HEK293 (cell line): Measurements from ENCODE around the gene ECE1.

ENCODE experiments used
- CTCF ChIA-PET: fragments of 350-600 bp; formaldehyde crosslinking; extraction: SDS; loops from one replicate; lab custom pipeline; 2021; ENCODE audit warnings: antibody characterized with exemption; lab: Yijun Ruan, JAX
- POLR2A ChIA-PET: fragments of 300-600 bp; formaldehyde crosslinking; extraction: SDS; loops from one replicate; lab custom pipeline; 2020; ENCODE audit warnings: antibody characterized with exemption, inconsistent platforms; lab: Yijun Ruan, JAX
- H3K27ac ChIP-seq: fragments of 200-500 bp; sonication (Bioruptor generic); 2 replicates; pipeline ENCODE4 v1.5.1; 2014; ENCODE audit warnings: low read depth, low read length, control low read depth, inconsistent platforms; ENCODE audit errors: extremely low read depth
- H3K36me3 ChIP-seq, 2 experiments: fragments of 200-500 bp in 1 of 2; sonication (Bioruptor generic) in 1 of 2; 1 replicate in 1 of 2; 2 replicates in 1 of 2; pipeline ENCODE4 v1.5.1; 2014 to 2017; ENCODE audit warnings: inconsistent platforms in 2 of 2, low read length in 2 of 2; ENCODE audit not compliant: control insufficient read depth in 2 of 2, insufficient read depth in 1 of 2
- H3K4me1 ChIP-seq: fragments of 200-500 bp; sonication (Bioruptor generic); 2 replicates; pipeline ENCODE4 v1.5.1; 2014; ENCODE audit warnings: mild to moderate bottlenecking, low read length, inconsistent platforms; ENCODE audit not compliant: control insufficient read depth, insufficient read depth
- H3K4me3 ChIP-seq: 2 replicates; pipeline ENCODE4 v1.5.1; 2011; ENCODE audit warnings: low read depth, mild to moderate bottlenecking, control low read depth, low read length, moderate library complexity
- H3K9me3 ChIP-seq: fragments of 200-500 bp; sonication (Bioruptor generic); 2 replicates; pipeline ENCODE4 v1.5.1; 2014; ENCODE audit warnings: low read depth, low read length, inconsistent platforms; ENCODE audit not compliant: control insufficient read depth, insufficient read depth
- GLI2 ChIP-seq: fragments of 450-650 bp; formaldehyde crosslinking; IDR thresholded peaks from 2 replicates; pipeline ENCODE4; 2017; ENCODE audit warnings: missing biosample characterization, missing genetic modification characterization, low read depth, borderline replicate concordance
- KLF1 ChIP-seq: fragments of 450-650 bp; formaldehyde crosslinking; IDR thresholded peaks from 2 replicates; pipeline ENCODE4 v1.5.1; 2016; ENCODE audit warnings: missing biosample characterization, missing genetic modification characterization
- KLF10 ChIP-seq: fragments of 450-650 bp; IDR thresholded peaks from 2 replicates; pipeline ENCODE4 v1.5.1; 2018; ENCODE audit warnings: missing biosample characterization, mild to moderate bottlenecking, missing genetic modification characterization
- OSR2 ChIP-seq: fragments of 450-650 bp; formaldehyde crosslinking; IDR thresholded peaks from 2 replicates; pipeline ENCODE4 v1.5.1; 2016; ENCODE audit warnings: missing biosample characterization, missing genetic modification characterization
- OVOL3 ChIP-seq: fragments of 450-650 bp; formaldehyde crosslinking; IDR thresholded peaks from 2 replicates; pipeline ENCODE4 v1.5.1; 2016; ENCODE audit warnings: missing biosample characterization, missing genetic modification characterization
- SCRT2 ChIP-seq: fragments of 450-650 bp; formaldehyde crosslinking; IDR thresholded peaks from 2 replicates; pipeline ENCODE4 v1.5.1; 2016; ENCODE audit warnings: missing biosample characterization, missing genetic modification characterization
- ZNF112 ChIP-seq: fragments of 450-650 bp; formaldehyde crosslinking; IDR thresholded peaks from 2 replicates; pipeline ENCODE4 v1.5.0; 2017; ENCODE audit warnings: missing biosample characterization, missing genetic modification characterization
- ZNF214 ChIP-seq: fragments of 450-650 bp; formaldehyde crosslinking; IDR thresholded peaks from 2 replicates; pipeline ENCODE4 v1.5.1; 2017; ENCODE audit warnings: missing biosample characterization, mild to moderate bottlenecking, missing genetic modification characterization, borderline replicate concordance
- ZNF221 ChIP-seq: fragments of 450-650 bp; formaldehyde crosslinking; IDR thresholded peaks from 2 replicates; pipeline ENCODE4 v1.5.1; 2017; ENCODE audit warnings: missing biosample characterization, missing genetic modification characterization, borderline replicate concordance
- ZNF302 ChIP-seq: fragments of 450-650 bp; formaldehyde crosslinking; IDR thresholded peaks from 2 replicates; pipeline ENCODE4 v1.5.1; 2016; ENCODE audit warnings: missing biosample characterization, missing genetic modification characterization, low read depth
- ZNF501 ChIP-seq: fragments of 450-650 bp; formaldehyde crosslinking; IDR thresholded peaks from 2 replicates; pipeline ENCODE4 v1.5.1; 2016; ENCODE audit warnings: missing biosample characterization, missing genetic modification characterization
- ZNF530 ChIP-seq: fragments of 450-650 bp; formaldehyde crosslinking; IDR thresholded peaks from 2 replicates; pipeline ENCODE4 v1.5.1; 2016; ENCODE audit warnings: low read depth, missing biosample characterization, missing genetic modification characterization
- ZNF600 ChIP-seq: fragments of 450-650 bp; formaldehyde crosslinking; IDR thresholded peaks from 2 replicates; pipeline ENCODE4 v1.5.1; 2016; ENCODE audit warnings: missing biosample characterization, missing genetic modification characterization
- ZNF664 ChIP-seq: fragments of 450-650 bp; formaldehyde crosslinking; IDR thresholded peaks from 2 replicates; pipeline ENCODE4 v1.5.1; 2016; ENCODE audit warnings: missing biosample characterization, missing genetic modification characterization
- TF ChIP-seq, protein P1 (sequence below): fragments of 450-650 bp; formaldehyde crosslinking; IDR thresholded peaks from 2 replicates; pipeline ENCODE4 v1.5.1; 2017; ENCODE audit warnings: missing biosample characterization, missing genetic modification characterization
- TF ChIP-seq, protein P2 (sequence below): fragments of 450-650 bp; formaldehyde crosslinking; IDR thresholded peaks from 2 replicates; pipeline ENCODE4 v1.5.1; 2016; ENCODE audit warnings: missing biosample characterization, missing genetic modification characterization
- TF ChIP-seq, protein P3 (sequence below): fragments of 450-650 bp; formaldehyde crosslinking; IDR thresholded peaks from 2 replicates; pipeline ENCODE4 v1.5.1; 2016; ENCODE audit warnings: missing biosample characterization, missing genetic modification characterization

The ECE1 gene

DNA sequence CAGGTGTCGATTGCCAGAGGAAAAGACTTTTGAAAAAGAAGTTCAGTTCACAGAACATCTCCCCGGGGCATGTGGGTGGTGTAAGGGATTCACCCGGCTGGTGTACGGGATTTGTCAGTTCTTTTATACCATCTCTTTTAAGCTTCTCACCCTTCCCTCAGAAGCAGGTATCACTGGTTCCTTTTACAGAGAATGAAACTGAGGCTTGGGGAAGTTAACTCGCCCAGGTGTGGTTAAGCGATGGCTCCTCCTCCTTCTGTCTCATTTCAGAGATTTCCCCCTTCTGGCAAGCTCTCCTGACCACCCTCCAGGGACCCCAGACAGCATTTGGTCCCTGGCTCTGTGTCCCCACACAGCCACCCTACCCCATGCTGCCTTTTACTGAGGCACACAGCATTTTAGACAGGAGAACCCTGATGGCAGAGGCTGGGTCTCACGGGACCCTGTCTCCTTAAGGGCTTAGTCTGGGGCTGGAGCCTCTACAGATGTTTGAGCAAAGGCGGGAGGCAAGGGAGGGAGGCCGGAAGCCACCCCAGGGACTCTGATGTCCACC is 2.8 kb upstream of the ECE1 start (continued):
- TF ChIP-seq, protein P1, sequence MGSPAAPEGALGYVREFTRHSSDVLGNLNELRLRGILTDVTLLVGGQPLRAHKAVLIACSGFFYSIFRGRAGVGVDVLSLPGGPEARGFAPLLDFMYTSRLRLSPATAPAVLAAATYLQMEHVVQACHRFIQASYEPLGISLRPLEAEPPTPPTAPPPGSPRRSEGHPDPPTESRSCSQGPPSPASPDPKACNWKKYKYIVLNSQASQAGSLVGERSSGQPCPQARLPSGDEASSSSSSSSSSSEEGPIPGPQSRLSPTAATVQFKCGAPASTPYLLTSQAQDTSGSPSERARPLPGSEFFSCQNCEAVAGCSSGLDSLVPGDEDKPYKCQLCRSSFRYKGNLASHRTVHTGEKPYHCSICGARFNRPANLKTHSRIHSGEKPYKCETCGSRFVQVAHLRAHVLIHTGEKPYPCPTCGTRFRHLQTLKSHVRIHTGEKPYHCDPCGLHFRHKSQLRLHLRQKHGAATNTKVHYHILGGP (tag by site-specific recombination): no peak

DNA sequence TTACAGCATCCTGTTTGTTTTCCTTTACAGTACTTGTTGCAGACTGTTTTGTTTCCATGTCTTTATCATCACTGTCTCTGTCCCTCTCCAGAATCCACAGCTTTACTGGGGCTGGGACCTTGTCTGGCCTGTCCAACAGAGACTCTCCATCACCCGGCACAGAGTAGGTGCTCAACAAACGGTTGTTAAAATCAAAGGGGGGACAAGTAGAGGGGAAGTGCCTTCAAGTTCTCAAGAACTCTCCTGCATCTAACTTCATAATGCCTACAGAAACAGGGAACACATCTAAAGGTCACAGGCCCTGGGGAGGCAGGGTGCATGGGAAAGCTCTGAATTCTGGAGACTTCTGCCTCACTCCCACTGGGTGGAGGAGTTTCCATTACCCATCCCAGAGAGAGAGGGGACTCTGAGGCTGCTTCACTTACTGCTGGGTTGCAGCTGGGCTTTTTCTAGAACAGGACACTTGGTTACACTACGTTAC is 2.3 kb upstream of the ECE1 start:
- H3K27ac ChIP-seq: no peak overlapping the region
- ChIA-PET POLR2A (interaction anchor here (0.6 kb wide), 1 partner anchor 845 kb away, joined by 3 read pairs; no protein-coding TSS in a partner anchor), CTCF (interaction anchor here (0.7 to 4.1 kb wide), 4 partner anchors 22 to 41 kb away, joined by 4 to 33 read pairs (median 4); no protein-coding TSS in a partner anchor)
- TF ChIP-seq SCRT2 (tag by site-specific recombination): peak; percentile 54
- TF ChIP-seq ZNF664 (tag by site-specific recombination): 0 out of 2 replicates have a peak, but pooled peaks have one; percentile 75
- no peak for TF ChIP-seq OSR2
- TF ChIP-seq, all 188 proteins: peak for 2
- H3K9me3 ChIP-seq: no peaks in the 10 kb centered on the region
- no peak overlapping the region for H3K4me3 ChIP-seq
- no peaks in the 10 kb centered on the region for H3K36me3 ChIP-seq
- H3K4me1 ChIP-seq: peaks cover 5% of the 10 kb centered on the region; the same call in 1 of the 2 replicates

DNA sequence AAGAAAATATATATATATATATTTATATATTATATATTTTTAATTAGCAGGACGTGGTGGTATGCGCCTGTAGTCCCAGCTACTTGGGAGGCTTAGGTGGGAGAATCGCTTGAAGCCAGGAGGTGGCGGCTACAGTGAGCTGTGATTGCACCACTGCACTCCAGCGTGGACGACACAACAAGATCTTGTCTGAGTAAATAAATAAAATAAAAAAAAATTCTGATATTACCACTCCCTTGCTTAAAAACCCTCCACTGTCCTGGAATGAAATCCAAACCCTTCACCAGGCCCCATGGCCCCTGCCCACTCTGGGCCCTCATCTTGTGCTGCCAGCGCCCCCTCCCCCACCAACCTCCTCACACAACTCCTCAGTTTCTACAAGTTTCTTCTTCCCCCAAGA is 1.7 kb upstream of the ECE1 start:
- Histone ChIP-seq H3K27ac (no peak overlapping the region), H3K4me3 (no peak overlapping the region), H3K36me3 (no peaks in the 10 kb centered on the region), H3K4me1 (peaks cover 5% of the 10 kb centered on the region; the same call in 1 of the 2 replicates), H3K9me3 (no peaks in the 10 kb centered on the region)
- POLR2A ChIA-PET: interaction anchor here (0.6 kb wide), 1 partner anchor 845 kb away, joined by 3 read pairs; no protein-coding TSS in a partner anchor
- CTCF ChIA-PET: interaction anchor here (0.9 to 4.1 kb wide), 3 partner anchors 21 to 42 kb away, joined by 4 to 33 read pairs (median 5); no protein-coding TSS in a partner anchor
- TF ChIP-seq OVOL3 (tag by site-specific recombination) (no peak), KLF10 (tag by site-specific recombination) (no peak), KLF1 (no peak), ZNF221 (tag by site-specific recombination) (no peak), ZNF214 (tag by site-specific recombination) (no peak), ZNF530 (tag by site-specific recombination) (no peak), ZNF112 (tag by site-specific recombination) (no peak), ZNF501 (tag by site-specific recombination) (no peak), ZNF302 (tag by site-specific recombination) (no peak), GLI2 (tag by site-specific recombination) (no peak), ZNF600 (tag by site-specific recombination) (no peak)
- TF ChIP-seq, protein P2, sequence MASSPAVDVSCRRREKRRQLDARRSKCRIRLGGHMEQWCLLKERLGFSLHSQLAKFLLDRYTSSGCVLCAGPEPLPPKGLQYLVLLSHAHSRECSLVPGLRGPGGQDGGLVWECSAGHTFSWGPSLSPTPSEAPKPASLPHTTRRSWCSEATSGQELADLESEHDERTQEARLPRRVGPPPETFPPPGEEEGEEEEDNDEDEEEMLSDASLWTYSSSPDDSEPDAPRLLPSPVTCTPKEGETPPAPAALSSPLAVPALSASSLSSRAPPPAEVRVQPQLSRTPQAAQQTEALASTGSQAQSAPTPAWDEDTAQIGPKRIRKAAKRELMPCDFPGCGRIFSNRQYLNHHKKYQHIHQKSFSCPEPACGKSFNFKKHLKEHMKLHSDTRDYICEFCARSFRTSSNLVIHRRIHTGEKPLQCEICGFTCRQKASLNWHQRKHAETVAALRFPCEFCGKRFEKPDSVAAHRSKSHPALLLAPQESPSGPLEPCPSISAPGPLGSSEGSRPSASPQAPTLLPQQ (tag by site-specific recombination): no peak
- TF ChIP-seq, protein P3, sequence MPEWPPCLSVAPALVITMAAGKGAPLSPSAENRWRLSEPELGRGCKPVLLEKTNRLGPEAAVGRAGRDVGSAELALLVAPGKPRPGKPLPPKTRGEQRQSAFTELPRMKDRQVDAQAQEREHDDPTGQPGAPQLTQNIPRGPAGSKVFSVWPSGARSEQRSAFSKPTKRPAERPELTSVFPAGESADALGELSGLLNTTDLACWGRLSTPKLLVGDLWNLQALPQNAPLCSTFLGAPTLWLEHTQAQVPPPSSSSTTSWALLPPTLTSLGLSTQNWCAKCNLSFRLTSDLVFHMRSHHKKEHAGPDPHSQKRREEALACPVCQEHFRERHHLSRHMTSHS: no peak
